Measurements from ENCODE around the gene GLCE.
"Not testable (repeated sequence)": the region's sequence is repeated elsewhere in the genome, so short reads cannot be mapped to it uniquely, and the experiment has no call there.

The GLCE gene

DNA sequence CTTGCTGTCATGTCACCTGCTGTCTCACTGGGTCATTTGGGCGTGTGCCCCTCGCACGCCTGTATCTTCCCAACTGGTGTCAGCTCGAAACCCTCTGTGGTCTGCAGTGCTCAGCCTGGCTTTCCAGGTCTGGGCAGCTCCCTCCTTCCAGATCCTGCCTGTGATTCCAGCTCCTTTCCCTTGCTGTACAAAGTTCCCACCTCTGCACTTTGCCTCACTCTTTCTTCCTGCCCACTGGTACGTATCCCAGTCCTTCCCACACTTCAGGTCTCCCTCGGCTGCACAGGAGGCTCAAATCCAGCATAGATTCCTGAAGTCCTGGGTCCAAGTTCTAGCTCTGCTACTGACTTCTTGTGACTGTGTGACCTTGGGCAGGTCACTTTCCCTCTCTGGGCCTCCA is 136.2 kb downstream of the GLCE start:
- no peak for DNase-seq (ENCODE audit: low spot score)
- in situ Hi-C loops (cut with MboI; ENCODE audit: low pct_unique_long_range_greater_than_20kb, low sequenced_read_pairs, unreplicated experiment), result no loop called here
- TF ChIP-seq, protein P1, sequence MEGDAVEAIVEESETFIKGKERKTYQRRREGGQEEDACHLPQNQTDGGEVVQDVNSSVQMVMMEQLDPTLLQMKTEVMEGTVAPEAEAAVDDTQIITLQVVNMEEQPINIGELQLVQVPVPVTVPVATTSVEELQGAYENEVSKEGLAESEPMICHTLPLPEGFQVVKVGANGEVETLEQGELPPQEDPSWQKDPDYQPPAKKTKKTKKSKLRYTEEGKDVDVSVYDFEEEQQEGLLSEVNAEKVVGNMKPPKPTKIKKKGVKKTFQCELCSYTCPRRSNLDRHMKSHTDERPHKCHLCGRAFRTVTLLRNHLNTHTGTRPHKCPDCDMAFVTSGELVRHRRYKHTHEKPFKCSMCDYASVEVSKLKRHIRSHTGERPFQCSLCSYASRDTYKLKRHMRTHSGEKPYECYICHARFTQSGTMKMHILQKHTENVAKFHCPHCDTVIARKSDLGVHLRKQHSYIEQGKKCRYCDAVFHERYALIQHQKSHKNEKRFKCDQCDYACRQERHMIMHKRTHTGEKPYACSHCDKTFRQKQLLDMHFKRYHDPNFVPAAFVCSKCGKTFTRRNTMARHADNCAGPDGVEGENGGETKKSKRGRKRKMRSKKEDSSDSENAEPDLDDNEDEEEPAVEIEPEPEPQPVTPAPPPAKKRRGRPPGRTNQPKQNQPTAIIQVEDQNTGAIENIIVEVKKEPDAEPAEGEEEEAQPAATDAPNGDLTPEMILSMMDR (IDR thresholded peaks at IDR 0.05; ENCODE audit: extremely low read depth, insufficient read depth, missing control alignments), result no peak

DNA sequence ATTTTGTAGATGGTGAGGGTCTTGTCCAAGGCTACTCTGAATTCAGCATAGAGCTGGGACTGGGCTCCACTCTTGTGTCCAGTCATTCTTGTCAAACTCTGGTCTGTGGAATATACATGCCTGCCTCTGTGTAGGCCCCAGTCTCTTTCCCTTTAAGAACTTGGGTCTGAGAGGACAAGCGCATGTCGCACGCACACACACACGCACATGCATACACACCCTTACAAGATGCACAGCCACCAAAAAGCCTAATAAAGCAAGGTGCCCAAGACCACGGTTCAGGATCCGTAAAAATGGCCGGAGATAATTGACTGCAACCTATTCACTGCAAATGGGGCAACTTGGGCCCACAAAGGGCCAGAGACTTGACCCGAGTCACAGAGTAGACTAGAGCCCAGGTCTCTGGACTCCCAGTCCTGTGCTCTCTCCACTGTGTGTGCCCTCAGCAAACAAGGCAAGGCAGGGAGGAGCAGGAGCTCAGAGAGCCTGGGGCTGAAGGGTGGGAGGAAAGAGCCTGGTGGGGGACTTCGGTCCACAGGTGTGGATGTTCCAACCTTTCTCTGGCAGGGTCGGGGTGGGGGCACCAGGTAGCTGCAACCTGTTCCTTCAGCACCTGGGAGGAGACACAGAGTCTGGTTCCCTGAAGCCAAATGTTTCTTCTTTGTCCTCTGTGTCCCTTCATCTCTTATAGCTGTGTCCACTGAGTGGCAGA is 137.4 kb downstream of the GLCE start:
- no peak for DNase-seq (ENCODE audit: low spot score)
- in situ Hi-C loops (cut with MboI; ENCODE audit: low pct_unique_long_range_greater_than_20kb, low sequenced_read_pairs, unreplicated experiment), result no loop called here
- TF ChIP-seq, protein P1 (IDR thresholded peaks at IDR 0.05; ENCODE audit: extremely low read depth, insufficient read depth, missing control alignments), result no peak

DNA sequence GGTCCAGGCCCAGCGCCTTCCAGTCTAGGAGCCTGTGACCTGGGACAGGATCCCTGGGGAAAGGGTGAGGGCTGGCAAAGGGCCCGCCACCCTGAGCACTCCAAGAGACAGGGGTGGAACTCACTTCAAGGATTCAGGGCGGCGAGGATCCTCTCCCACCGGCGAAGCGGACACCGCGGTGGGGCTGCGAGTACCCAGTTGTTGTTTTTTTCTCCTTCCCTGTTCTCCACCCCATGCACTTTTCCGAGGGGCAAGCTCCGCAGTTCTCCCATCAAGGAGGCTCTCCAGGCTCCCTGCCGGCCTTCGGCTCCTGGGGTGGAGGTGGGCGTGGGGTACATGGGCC is 137.9 kb downstream of the GLCE start:
- in situ Hi-C loops (cut with MboI; ENCODE audit: low pct_unique_long_range_greater_than_20kb, low sequenced_read_pairs, unreplicated experiment), result no loop called here
- DNase-seq (ENCODE audit: low spot score), result no peak
- TF ChIP-seq, protein P1 (IDR thresholded peaks at IDR 0.05; ENCODE audit: extremely low read depth, insufficient read depth, missing control alignments), result no peak

DNA sequence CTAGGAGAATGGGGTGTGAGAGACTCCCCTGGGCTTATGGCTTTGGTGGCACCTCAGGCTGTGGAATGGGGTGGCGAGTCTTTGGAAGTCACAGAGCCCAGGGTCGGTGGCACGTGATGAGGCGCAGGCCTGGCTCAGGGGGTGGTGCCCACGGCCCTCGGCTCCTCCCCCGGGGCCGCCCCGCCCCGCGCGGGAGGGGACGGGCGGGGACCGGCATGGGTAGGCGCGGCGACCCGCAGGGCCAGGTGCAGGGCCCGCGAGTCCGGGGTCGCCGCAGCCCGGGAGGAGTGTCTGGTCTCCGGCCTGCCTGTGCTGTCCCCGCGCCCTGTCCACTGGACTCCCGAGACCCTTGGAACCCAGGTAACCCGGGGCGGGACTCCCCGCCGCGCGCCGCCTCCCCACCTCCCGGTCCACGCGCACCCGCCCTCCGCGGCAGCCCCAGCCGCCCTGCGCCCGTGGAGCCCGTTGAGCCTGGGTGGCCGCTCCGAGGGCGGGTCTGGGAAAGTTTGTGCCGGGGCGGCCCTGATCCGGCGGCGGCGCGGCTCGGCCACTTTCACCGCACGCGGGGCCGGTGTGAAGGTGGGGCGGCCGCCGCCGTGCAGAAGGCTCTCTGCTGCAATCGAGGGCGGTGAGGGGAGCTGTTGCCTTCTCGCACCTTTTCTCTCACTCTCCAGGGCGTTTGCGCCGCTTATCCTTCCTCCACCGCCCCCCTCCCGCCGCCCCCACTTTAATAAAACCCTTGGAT is 138.4 kb downstream of the GLCE start, which contains the start of gene PAQR5:
Gene PAQR5, plus strand, starts transcription at position 216 of the 745 bp plus-strand sequence. CDS start 61,169 bp downstream, outside the sequence.
- in situ Hi-C loops (cut with MboI; ENCODE audit: low pct_unique_long_range_greater_than_20kb, low sequenced_read_pairs, unreplicated experiment), result no loop called here
- DNase-seq (ENCODE audit: low spot score), result peak; percentile 49
- TF ChIP-seq, protein P1 (IDR thresholded peaks at IDR 0.05; ENCODE audit: extremely low read depth, insufficient read depth, missing control alignments), result no peak

DNA sequence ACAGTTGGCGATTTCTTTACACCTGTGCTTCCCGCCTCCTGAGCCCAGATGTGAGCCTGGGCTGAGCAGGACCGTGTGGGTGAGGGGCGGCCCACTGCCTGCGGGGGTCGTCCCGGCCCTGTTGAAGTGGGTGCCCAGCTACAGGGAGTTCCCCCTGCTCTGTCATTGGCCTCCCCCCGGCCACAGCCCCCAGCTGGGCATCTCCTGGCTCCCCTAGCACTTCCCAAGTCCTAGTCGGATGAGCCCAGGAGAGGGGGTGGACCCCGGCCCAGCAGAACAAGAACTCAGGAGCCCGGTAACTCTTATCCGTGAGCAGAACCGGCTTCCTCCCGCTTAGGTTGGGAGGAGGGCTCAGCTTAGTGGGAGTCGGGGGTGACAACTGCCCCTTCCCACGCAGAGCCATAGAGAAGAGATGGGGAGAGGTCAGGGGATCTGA is 139.0 kb downstream of the GLCE start:
- no peak for DNase-seq (ENCODE audit: low spot score)
- TF ChIP-seq, protein P1 (IDR thresholded peaks at IDR 0.05; ENCODE audit: extremely low read depth, insufficient read depth, missing control alignments), result no peak
- in situ Hi-C loops (cut with MboI; ENCODE audit: low pct_unique_long_range_greater_than_20kb, low sequenced_read_pairs, unreplicated experiment), result no loop called here

DNA sequence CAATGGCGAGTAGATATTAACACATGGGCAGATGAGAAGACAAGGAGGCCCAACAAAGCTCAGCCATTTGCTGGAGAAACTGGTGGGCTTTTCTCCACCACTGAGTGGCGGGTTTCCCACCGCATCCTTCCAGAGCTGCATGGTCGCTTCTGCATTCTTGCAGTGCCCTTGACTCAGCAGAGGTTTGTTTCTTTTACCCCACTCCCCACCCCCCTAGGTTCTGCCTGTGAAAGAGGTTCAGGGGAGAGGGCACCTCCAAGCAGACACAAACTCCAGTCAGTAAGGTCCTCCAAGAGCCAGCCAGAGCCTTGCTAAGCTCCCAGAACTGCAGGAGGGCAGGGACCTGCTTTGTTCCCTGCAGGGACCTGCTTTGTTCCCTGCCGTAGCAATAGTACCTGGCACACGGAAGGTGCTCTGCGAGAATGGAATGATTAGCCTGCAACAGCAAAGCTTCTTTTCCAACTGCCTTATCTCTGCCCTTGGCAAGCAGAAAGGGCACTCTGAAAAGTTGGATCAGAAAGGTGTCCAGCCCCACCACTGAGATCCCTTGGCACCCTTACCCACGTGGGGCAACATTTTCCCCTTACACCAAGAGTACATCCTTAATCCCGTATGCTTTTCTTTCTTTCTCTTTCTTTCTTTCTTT is 139.6 kb downstream of the GLCE start:
- in situ Hi-C loops (cut with MboI; ENCODE audit: low pct_unique_long_range_greater_than_20kb, low sequenced_read_pairs, unreplicated experiment), result no loop called here
- TF ChIP-seq, protein P1 (IDR thresholded peaks at IDR 0.05; ENCODE audit: extremely low read depth, insufficient read depth, missing control alignments), result no peak

DNA sequence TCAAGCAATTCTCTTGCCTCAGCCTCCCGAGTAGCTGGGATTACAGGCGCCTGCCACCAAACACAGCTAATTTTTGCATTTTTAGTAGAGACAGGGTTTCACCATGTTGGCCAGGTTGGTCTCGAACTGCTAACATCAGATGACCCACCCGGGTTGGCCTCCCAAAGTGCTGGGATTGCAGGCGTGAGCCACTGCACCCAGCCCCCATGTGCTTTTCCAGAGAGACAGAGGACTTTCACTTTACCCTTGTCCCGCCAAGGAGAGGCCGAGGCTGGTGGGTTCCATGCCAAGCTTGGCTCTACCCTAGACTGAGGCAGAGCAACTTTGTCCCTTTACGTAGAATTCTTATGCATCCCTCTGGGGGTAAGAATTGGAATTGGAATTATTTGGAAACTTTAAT is 140.7 kb downstream of the GLCE start:
- DNase-seq (ENCODE audit: low spot score); in situ Hi-C loops (cut with MboI; ENCODE audit: low pct_unique_long_range_greater_than_20kb, low sequenced_read_pairs, unreplicated experiment): not testable (repeated sequence)

More for the DNA sequence above, 139.6 kb downstream of the GLCE start:
- DNase-seq (ENCODE audit: low spot score), result no peak

DNA sequence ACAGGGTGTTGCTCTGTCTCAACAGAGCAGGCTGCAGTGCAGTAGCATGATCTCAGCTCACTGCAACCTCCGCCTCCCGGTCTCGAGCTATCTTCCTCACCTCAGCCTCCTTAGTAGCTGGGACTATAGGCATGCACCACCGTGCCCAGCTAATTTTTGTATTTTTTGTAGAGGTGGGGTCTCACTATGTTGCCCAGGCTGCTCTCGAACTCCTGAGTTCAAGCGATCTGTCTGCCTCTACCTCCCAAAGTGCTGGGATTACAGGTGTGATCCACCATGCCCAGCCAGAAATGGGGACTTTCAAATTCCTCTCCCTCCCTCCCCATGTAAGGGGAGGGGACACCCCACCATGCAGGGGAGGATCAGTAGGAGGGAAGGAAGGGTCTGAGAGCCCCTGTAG is 141.7 kb downstream of the GLCE start:
- in situ Hi-C loops (cut with MboI; ENCODE audit: low pct_unique_long_range_greater_than_20kb, low sequenced_read_pairs, unreplicated experiment); DNase-seq (ENCODE audit: low spot score): not testable (repeated sequence)

Data from GM13977 (cell line).